Measurements from ENCODE around the gene SART1.

Gene SART1

GRCh38 chr11:65967329-65967934 is 5.9 kb downstream of the SART1 start:
- DNase-seq (ENCODE audit: low spot score): no peak

- DNase-seq (ENCODE audit: low spot score): no peak
Measured at GRCh38 chr11:65968600-65969482, 7.3 kb downstream of the SART1 start.

GRCh38 chr11:65972116-65972515 is 10.6 kb downstream of the SART1 start:
- DNase-seq (ENCODE audit: low spot score): no peak

- DNase-seq (ENCODE audit: low spot score): no peak
Measured at GRCh38 chr11:65973439-65974110, 12.0 kb downstream of the SART1 start.

- DNase-seq (ENCODE audit: low spot score): no peak
Measured at GRCh38 chr11:65975771-65976170, 14.2 kb downstream of the SART1 start.

DNA sequence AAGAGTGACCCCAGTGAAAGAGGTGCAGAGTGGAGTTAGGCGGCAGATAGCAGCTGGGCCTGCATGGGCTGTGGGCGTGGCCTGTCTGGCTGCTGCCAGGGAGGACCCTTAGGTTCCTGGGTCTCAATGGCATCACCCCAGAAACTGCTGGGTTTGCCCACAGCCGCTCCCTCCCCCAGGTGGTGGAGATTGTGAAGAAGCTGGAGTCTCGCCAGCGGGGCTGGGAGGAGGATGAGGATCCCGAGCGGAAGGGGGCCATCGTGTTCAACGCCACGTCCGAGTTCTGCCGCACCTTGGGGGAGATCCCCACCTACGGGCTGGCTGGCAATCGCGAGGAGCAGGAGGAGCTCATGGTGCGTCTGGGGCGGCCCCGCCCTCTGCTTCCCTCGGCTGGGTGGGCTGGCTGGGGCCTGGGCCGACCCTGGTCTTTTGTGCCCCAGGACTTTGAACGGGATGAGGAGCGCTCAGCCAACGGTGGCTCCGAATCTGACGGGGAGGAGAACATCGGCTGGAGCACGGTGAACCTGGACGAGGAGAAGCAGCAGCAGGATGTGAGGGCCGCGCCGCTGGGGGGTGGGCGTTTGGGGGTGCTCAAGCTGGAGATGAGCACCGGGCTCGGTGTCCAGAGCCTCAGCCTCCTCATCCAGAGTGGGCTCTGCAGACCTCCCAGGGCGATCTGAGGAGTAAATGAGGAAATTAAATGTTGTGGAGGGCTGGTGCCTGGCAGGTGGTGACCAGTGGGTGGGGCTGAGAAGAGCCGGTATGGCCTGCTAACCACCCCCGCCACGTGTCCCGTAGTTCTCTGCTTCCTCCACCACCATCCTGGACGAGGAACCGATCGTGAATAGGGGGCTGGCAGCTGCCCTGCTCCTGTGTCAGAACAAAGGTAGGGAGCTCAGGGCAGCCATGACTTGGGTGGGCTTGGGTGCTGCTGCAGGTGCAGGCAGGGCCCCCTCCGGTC is 15.0 kb downstream of the SART1 start:
- DNase-seq (ENCODE audit: low spot score): no peak

GRCh38 chr11:65977621-65978390 is 16.3 kb downstream of the SART1 start:
- no peak for DNase-seq (ENCODE audit: low spot score)

GRCh38 chr11:65978391-65979238 is 17.1 kb downstream of the SART1 start:
- DNase-seq (ENCODE audit: low spot score): no peak

DNA sequence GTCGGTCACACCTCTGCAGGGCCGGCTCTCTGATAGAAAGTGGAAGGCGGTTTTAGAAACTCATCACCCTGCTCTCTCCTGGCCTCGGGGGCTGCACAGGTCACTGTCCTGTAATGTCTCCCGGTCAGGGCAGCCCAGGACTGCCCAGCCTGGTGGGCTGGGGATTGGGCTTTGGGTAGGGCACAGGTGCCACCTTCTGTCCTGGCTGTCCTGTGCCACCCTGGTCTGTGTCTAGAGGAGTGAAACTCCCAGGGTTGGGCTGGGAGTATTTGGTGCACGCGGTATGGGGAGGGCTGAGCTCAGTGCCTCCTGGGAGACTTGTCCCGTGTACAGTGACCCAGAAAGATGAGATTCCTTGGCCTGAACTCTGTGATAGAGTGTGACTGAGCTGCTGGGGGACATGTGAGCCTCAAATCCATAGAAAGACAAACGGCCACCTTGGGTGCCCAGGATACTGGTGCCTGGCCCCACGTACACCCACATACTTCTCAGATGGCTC is 17.8 kb downstream of the SART1 start:
- no peak for DNase-seq (ENCODE audit: low spot score)

DNA sequence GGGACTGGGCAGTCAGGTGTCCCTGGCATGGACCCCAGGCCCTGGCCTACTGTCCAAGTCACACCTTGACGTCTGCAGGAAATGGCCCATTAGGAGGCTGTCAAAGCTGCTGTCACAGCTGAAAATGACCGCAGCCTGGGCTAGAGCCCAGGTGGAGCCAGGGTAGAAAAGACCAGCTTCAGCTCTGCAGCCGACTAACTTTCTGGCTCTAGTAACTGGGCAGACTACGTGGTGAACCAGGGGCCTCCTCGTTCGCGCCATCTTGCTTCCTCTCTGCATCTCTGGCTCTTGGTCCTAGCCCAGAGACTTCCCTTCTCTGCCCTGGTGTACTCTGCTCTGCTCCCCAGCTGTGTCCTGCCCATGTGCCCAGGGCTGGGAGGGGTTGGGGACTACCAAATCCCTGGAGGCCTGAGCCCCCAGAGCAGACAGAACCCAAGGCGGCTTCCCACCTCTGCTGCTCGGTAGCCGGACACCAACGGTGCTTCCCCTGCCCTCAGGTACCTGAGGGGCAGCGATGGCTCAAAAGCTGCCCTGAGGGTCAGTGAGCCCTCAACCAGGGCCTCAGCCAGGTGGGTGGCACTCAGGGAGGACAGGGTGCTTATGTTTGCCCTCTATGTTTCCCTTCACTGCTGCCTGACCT is 19.7 kb downstream of the SART1 start:
- no peak for DNase-seq (ENCODE audit: low spot score)

DNA sequence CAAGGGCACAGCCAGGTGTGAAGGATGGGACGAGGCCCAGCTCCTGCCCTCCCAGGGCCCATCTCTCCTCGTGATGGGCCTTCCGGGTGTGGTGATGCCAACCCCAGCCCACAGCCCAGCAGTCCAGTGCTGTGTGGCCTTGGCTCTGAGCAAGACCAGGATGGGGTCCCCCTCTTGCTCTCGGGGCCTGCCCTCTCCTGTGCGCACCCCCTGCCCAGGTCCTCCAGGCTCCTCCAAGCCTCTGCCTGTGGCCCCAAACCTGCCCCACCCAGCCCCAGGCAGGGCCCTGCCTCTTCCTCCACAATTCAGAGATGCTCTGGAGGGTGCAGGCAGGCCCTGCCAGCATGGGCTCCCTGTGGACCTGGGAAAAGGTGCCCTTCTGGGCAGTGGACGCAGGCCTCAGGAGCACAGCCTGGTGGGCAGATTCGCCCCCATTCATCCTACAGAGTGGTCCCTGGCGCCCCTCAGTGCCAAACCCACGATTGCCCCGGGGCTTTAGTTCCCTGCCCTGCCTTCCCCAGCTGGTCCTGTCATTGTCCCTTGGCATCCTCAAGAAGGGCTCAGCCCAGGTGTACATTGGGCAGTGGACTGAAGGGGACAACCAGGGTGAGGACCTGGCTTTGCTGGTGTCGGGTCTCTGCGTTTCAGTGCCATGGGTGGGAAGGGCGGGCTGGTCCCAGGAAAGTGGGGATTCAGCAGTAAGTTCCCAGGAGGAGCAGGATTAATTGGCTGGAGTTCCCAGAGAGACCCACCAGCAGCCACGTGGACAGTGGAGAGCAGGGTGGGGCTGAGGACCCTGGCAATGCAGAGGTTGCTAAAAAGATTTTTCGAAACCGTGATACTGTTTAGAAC is 20.7 kb downstream of the SART1 start:
- no peak for DNase-seq (ENCODE audit: low spot score)

GRCh38 chr11:65982824-65983588 is 21.5 kb downstream of the SART1 start:
- DNase-seq (ENCODE audit: low spot score): no peak

DNA sequence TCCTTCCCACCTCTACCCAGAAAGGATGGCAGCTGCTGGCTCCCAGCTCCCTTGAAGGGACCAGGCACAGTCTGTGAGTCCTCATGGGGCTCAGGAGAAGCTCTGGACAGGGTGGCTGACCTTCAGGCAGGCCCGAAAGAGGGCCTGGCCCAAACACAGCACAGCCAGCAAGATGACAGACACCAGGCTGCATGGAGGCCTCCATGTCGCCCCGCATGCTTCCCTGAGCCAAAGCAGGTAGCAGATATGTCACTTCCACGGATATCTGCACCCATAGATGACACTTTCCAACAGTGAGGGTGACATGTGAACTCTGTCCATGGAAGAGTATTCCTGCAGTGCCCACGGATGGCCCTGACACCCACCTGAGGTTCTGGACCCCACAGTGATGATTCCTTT is 22.1 kb downstream of the SART1 start:
- no peak for DNase-seq (ENCODE audit: low spot score)

DNA sequence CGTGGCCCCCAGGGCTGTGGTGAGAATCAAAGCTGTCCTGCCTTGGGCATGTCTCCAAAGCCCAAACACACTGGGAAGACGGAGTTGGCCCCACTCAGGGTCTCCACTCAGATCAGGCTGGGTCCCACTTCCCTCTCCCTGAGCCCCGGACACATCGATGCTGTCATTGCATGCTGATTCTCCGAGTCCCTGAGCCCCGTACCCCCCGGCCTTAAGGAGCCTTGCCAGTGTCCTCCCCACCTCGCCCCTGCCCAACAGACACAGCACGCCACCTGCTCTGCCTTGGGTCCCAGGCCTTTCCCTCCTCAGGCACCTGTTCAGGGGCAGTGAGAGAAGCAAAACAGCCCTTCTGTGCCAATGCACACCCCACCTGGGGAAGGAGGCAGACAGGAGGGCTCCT is 25.8 kb downstream of the SART1 start:
- no peak for DNase-seq (ENCODE audit: low spot score)

DNA sequence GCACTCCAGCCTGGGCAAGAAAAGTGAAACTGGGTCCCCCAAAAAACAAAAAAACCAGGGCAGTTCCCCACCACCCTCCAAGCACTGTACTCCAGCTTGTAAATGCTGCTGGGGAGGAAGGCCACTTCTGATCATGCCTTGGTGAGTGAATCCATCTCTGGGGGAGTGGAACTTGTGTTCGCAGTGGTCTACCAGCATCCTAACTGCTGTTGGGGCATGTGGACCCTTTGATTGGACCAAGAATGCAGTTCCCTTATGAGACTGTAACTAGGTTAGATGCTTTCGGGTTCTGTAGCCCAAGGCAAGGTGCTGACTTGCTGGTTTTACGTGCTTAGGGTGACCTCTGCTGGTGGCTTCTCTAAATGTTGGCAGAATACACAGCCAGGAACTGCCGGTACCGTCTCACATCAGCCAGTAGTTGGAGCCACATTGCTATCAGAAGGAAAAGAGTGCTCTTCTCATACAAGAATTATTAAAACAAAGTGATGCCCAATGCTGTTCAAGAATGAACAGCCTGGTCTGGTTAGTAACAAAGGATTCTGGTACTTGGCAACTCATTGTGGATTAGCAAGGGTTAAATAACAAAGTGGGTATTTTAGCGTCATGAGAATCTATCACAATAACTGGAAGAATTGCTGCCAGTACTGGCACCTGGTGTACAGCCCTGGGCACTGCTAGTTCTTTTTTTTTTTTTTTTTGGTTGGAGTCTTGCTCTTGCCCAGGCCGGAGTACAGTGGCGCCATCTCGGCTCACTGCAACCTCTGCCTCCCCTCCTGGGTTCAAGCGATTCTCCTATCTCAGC is 27.5 kb downstream of the SART1 start:
- DNase-seq (ENCODE audit: low spot score): peak; percentile 94

DNA sequence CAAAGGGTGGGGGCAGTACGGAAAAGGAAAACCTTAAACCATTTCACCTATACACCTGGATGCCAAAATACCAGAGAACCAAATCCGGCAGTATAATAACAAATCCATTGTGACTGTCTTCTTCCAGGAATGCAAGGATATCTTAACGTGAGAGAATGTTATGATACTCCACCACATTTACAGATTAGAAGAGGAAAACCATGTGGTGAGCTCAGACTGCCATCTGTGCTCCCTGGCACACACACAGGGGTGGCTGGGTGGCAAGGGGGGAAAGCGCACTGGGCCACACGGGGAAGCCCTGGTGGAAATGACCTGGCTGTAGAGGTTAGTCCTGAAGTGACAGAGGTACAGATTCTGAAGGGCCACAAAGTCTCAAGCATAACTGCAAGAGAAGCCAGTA is 30.5 kb downstream of the SART1 start:
- DNase-seq (ENCODE audit: low spot score): no peak

- DNase-seq (ENCODE audit: low spot score): no peak
Measured at GRCh38 chr11:65997286-65997685, 35.8 kb downstream of the SART1 start.

All from globus pallidus (tissue), 1 donor.